Skin epidermis (tissue), 12 donors: ENCODE data around the gene ZNF668.
A peak's percentile ranks its signal among the peaks of the same experiment; 100 is the strongest.

ENCODE experiments used
- H3K27ac ChIP-seq, 21 experiments: fragments of 200-600 bp; sonication (generic) in 11 of 21; one replicate each; pipeline ENCODE4 v1.5.0; 2020; ENCODE audit warnings: mild to moderate bottlenecking in 3 of 21, inconsistent platforms in 2 of 21, moderate library complexity in 2 of 21
- H3K4me3 ChIP-seq, 7 experiments: fragments of 200-600 bp; sonication (generic) in 2 of 7; one replicate each; pipeline ENCODE4 v1.5.0; 2020; ENCODE audit warnings: inconsistent platforms in 2 of 7, mild to moderate bottlenecking in 2 of 7, moderate library complexity in 1 of 7

Gene ZNF668

DNA sequence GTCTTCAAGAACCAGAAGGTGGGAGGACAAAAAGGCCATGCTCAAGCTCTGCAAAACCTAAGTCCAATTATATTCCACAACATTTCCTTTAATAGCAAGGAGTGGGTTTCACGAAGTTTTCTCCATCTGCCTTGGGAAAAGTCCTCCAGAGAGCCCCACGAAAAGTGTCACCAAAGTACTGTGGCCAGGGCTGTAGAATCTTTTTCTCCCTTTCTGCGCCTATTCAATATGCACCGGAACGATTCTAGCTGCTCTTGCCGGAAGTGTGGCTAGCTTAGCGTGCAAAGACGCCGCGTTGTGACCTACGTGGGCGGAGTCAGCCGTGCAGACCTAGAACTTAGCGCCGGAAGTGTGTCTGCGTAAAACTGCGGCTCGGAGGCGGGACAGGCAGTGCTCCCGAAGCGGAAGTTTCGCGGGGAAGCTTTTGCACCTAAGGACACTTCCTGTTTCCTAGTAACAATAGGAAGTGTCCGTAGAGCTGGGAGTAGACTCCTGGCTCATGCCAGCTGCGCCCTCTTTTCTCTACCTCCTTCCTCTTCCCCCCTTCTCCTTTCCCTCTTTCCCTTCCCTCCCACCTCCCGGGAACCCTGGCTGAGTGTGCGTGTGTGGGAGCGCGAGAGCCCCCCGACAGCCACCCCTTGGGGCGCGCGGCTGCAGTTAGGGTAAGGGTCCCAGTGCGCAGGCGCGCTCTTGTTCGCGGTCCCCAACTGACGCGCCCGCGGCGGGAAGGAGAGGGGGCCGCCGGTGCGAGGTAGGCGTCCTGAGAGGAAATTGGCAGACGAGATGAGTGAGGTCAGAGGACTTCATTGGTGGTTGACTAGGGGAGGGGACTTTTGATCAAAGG, at the start of gene ZNF668, which contains the start of gene ZNF646:
TSS of gene ZNF668 (minus strand) at position 271 of the 844 bp plus-strand sequence. CDS start 9,781 bp downstream, outside the sequence.
TSS of gene ZNF646 (plus strand) at position 453 of the 844 bp plus-strand sequence. CDS start 1,903 bp downstream, outside the sequence.
- Histone ChIP-seq H3K27ac (peak within 1 kb of the TSS; percentile 78 to 98 (median 96)), H3K4me3 (peak within 1 kb of the TSS; percentile 61 to 97 (median 88))

DNA sequence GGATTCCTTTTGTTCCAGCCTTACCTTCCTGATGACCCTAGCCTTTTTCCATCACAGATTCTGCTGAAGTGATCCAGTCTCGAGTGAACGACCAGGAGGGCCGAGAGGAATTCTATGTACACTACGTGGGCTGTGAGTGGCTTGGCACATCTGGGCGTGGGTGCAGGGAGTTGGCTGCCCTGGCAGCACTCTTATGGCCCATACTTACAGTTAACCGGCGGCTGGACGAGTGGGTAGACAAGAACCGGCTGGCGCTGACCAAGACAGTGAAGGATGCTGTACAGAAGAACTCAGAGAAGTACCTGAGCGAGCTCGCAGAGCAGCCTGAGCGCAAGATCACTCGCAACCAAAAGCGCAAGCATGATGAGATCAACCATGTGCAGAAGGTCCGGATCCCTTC, 46.1 kb upstream of the ZNF668 start:
- H3K4me3 ChIP-seq: no peak overlapping the region
- H3K27ac ChIP-seq: peak overlapping the region in 4 of 21 experiments; percentile 3 to 95 (median 24)

DNA sequence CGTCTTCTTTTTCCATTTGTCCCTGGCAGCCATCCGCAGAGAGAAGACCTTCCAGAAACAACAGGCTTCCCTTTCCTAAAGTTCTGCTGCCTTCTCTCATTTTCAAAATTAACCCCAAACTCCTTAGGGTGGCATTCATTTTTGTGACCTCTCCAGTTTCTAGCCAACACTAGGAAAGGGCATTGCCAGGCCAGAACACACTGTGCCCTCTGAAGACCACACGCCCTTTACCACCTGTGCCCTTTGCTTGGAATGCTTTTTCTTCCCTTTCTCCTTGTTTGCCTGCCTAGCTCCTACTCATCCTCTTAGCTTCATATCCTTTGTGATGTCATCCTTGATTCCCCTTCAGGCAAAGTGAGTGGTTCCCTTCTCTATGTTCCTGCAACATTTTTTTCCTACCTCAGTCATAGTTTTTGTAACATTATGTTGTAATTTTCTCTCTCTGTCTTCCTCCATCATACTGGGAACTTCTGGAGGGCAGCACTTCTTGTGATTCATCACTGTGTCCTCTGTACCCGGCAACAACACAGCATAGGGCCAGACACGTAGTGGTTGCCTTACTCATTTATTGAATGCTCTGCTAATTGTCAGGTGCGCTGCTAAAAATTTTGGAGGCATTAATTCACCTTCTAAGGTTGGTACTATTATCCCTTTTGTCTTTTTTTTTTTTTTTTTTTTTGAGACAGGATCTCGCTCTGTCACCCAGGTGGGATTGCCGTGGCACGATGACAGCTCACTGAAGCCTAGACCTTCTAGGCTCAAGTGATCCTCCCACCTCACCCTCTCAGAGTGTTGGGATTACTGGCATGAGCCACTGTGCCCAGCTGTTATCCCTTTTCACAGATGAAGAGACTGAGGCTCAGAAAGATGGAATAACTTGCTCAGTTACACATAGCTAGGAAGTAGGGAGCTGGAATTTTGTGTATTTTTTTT, 44.4 kb upstream of the ZNF668 start:
- peak overlapping the region; percentile 56 to 91 (median 72) for H3K4me3 ChIP-seq

GRCh38 chr16:31117384-31118222, 43.6 kb upstream of the ZNF668 start, which contains the start of gene KAT8:
KAT8 (plus strand) TSS chr16:31117664; CDS start chr16:31117682, 18 bp downstream.
- Histone ChIP-seq H3K27ac (peak within 1 kb of the TSS; percentile 85 to 99 (median 95)), H3K4me3 (peak within 1 kb of the TSS; percentile 56 to 91 (median 72))

More for the DNA sequence above, 44.4 kb upstream of the ZNF668 start:
- H3K27ac ChIP-seq: peak overlapping the region; percentile 23 to 99 (median 95)

DNA sequence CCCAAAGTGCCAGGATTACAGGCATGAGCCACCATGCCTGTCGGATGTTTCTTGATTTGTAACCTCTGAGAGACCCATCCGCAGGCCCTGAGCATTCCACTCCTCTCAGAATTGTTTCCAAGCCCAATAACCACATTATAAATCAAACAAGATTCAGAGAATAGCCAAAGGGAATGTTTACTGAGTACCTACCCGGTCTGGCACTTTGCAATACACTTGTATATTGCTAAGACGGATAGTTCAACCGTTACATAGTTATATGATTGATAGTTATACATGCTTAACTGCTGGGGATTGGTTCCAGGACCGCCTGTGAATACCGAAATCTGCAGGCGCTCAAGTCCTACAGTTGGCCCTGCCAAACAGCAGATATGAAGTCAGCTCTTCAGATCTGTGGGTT, 40.4 kb upstream of the ZNF668 start:
- H3K27ac ChIP-seq: peak overlapping the region in 17 of 21 experiments; percentile 22 to 84 (median 73)

GRCh38 chr16:31113121-31114120, 39.4 kb upstream of the ZNF668 start:
- no peak overlapping the region for H3K4me3 ChIP-seq
- peak overlapping the region in 20 of 21 experiments; percentile 17 to 84 (median 72) for H3K27ac ChIP-seq

More for the DNA sequence above, 40.4 kb upstream of the ZNF668 start:
- no peak overlapping the region for H3K4me3 ChIP-seq

DNA sequence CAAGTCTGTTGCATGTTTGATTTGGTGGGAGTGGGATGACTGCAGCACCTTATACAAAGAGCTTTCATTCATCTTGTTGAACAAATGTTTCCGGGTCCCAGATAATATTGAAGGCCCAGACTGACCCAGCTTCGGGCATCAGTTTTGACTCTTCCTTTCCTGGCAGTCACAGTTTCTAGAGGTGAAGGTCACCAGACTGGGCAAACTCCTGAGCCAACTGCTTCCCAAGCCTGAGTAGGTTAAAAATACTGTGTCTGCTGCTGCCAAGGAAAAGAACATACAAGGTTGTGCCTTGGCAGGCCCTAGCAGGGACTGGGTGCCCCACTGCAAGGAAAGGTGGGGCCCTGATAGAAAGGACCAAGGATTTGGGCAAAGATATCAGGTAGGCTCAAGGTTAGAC, 38.7 kb upstream of the ZNF668 start:
- H3K27ac ChIP-seq: peak overlapping the region in 19 of 21 experiments; percentile 52 to 84 (median 73)
- H3K4me3 ChIP-seq: no peak overlapping the region

- H3K4me3 ChIP-seq: no peak overlapping the region
- peak overlapping the region in 16 of 21 experiments; percentile 52 to 84 (median 72) for H3K27ac ChIP-seq
These were observed 37.9 kb upstream of the ZNF668 start for GRCh38 chr16:31111881-31112466.

GRCh38 chr16:31110106-31111034, 36.3 kb upstream of the ZNF668 start:
- Histone ChIP-seq H3K27ac (peak overlapping the region in 2 of 21 experiments; percentile 19 to 21), H3K4me3 (no peak overlapping the region)

DNA sequence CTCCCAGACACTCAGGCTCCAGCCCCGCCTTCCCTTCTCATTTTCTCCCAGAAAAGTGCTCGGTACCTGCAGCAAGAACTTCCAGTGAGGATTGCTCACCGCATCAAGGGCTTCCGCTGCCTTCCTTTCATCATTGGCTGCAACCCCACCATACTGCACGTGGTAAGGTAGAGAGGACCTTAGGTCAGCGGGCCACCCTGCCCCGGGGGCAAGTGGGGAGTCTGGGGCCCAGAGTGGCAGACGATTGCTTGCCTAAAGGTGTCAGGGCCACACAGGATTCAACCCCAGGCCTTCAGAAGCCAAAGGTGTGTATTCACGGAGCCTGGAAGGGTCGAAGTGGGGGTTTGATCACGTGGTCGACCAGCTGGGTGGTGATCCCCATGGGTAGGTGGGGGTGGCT, 35.6 kb upstream of the ZNF668 start:
- Histone ChIP-seq H3K27ac (peak overlapping the region in 6 of 21 experiments; percentile 90 to 98 (median 96)), H3K4me3 (no peak overlapping the region)

DNA sequence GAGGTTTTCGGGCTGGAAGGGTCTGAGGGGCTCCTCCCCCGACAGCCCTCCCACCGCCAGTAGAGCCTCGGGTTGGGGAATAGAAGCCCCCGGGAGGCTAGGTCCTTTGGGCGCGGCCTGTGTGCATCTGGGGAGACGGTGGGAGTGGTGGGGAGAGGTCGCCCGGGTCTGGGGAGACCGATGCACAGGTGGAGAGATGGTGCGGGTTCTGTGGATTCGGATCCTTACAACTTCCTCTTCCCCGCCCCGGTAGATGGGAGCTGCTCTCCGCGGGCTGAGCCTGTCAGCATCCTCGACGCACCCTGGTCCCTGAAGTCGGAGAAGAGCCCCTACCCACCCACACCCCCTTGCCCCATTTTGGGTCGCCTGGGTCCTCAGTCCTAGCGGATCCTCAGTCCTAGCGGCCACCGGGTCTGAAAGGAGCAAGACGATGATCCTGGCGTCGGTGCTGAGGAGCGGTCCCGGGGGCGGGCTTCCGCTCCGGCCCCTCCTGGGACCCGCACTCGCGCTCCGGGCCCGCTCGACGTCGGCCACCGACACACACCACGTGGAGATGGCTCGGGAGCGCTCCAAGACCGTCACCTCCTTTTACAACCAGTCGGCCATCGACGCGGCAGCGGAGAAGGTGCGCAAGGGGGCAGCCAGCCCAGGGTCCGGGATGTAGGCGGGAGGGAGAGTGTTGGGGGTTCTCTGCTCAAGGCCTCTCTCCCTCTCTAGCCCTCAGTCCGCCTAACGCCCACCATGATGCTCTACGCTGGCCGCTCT, 34.9 kb upstream of the ZNF668 start:
- Histone ChIP-seq H3K4me3 (peak overlapping the region; percentile 69 to 98 (median 92)), H3K27ac (peak overlapping the region; percentile 75 to 98 (median 95))

GRCh38 chr16:31108035-31108793, 34.2 kb upstream of the ZNF668 start, which contains the start of gene BCKDK:
BCKDK (plus strand) TSS chr16:31108386; CDS start chr16:31109224, 838 bp downstream.
- peak within 1 kb of the TSS; percentile 75 to 98 (median 95) for H3K27ac ChIP-seq
- peak within 1 kb of the TSS; percentile 69 to 98 (median 92) for H3K4me3 ChIP-seq

GRCh38 chr16:31107465-31107867, 33.4 kb upstream of the ZNF668 start:
- Histone ChIP-seq H3K27ac (peak overlapping the region in 4 of 21 experiments; percentile 94 to 98 (median 96)), H3K4me3 (peak overlapping the region in 1 of 7 experiments; percentile 92)
